GM12873 (cell line): Measurements from ENCODE around the gene ST8SIA5.

ENCODE experiments used
- TF ChIP-seq, protein P1 (sequence below): IDR thresholded peaks from 2 replicates; pipeline ENCODE4 v1.5.1; 2012; ENCODE audit warnings: low read depth, mild to moderate bottlenecking, moderate library complexity, low read length, control low read depth; ENCODE audit not compliant: insufficient read depth; ENCODE audit errors: missing control alignments

ST8SIA5 gene

GRCh38 chr18:46768166-46768921 lies 11.5 kb upstream of the ST8SIA5 start:
- TF ChIP-seq, protein P1, sequence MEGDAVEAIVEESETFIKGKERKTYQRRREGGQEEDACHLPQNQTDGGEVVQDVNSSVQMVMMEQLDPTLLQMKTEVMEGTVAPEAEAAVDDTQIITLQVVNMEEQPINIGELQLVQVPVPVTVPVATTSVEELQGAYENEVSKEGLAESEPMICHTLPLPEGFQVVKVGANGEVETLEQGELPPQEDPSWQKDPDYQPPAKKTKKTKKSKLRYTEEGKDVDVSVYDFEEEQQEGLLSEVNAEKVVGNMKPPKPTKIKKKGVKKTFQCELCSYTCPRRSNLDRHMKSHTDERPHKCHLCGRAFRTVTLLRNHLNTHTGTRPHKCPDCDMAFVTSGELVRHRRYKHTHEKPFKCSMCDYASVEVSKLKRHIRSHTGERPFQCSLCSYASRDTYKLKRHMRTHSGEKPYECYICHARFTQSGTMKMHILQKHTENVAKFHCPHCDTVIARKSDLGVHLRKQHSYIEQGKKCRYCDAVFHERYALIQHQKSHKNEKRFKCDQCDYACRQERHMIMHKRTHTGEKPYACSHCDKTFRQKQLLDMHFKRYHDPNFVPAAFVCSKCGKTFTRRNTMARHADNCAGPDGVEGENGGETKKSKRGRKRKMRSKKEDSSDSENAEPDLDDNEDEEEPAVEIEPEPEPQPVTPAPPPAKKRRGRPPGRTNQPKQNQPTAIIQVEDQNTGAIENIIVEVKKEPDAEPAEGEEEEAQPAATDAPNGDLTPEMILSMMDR: no peak

- TF ChIP-seq, protein P1: no peak
Measured at GRCh38 chr18:46767217-46767616, 10.4 kb upstream of the ST8SIA5 start.

DNA sequence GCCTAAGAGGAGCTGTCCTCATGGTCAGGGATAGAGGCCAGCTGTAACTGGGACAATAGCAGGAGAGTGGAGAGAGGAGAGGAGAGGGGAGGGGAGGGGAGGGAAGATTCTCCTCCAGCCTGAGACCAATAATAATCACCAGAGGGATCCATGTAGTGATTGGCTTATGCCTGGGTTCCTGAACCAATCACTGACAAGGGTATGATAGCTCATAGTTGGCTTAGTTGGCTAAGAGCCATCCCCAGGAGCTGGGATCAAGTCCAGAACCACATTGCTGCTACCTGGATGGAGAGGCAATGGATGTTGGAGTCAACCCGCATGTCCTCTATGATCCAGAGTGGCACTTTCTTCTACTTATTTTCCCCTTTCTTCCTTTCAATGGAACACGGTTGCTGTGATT lies 7.7 kb upstream of the ST8SIA5 start:
- TF ChIP-seq, protein P1: no peak

DNA sequence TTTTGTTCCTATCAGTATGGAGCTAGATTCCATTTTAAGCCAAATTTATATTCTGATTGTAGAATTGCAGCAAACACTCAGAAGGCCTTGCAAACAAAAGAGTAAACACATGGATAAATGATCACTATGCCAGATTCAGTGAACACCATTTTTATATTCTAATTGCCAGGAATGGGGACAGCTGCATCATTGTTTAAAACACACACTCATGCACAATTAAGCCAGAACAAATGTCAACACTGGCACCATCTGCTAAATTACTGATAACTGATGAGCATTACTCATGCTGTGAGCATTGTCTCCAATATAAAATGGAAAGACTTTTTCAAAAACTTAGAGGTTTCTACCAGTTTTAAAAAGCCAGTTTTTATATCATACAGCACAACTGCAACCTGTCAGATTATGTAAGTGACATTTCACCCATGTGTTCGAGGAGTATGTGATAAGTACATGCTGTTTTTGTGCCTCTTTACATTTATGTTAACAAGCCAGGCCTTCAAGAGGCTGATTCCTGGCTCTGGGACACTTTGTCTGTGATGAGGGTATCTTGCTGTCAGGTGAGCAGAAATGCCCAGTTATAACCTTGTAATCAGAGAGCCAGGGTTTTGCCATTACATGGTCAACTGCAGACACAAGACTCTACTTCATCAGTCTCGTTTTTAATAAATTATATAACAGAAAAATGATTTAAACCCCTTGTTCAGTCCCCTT lies 4.4 kb upstream of the ST8SIA5 start:
- TF ChIP-seq, protein P1: no peak

DNA sequence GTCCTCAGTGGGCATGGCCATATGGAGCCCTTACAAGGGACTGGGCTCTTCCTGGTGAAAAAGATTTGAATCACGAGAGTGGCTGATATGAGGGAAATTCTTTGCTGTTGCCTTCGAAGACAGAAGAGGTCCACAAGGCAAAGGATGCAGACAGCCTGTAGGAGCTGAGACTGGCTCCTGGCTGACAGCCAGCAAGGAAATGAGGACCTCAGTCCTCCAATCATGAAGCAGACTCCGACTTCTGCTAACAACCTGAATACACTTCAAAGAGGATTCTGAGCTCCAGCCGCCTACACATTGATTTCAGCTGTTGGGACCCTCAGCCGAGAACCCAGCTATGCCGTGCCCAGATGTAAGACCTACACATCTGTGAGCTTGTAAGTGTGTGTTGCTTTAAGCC lies 3.0 kb upstream of the ST8SIA5 start:
- TF ChIP-seq, protein P1: no peak

GRCh38 chr18:46756025-46756558 lies 761 bp downstream of the ST8SIA5 start:
- TF ChIP-seq, protein P1: no peak

- TF ChIP-seq, protein P1: no peak
Measured at GRCh38 chr18:46755315-46756024, 1.4 kb downstream of the ST8SIA5 start.
